NCI-H2081 treated with DMSO at 0.1 percent for 48 hours (cell line): ENCODE results near the gene ELOVL4.

Experiments
- DNase-seq: peaks from one replicate; lab custom pipeline; 2025; lab: John Stamatoyannopoulos, UW

ELOVL4 gene

DNA sequence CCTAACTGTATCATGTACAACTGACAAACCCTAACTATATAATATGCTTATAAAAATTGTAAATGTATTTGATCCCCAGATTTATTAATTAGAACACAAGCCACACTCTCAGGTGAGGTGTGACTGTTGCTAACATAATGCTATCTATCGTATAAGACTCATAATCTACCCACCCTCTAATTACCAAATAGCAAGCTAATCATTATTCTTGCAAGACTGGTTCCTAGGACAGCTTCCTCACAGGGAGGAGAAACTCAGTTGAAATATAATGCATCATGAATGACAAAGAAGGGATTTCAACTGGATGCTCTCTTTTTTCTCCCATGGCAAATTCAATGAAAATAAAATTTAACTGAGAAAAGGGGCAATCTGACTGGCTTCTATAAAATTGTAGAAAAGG is 35.4 kb downstream of the ELOVL4 start:
- DNase-seq: no peak

- no peak for DNase-seq
These were observed 37.8 kb downstream of the ELOVL4 start for GRCh38 chr6:79909517-79909916.

DNA sequence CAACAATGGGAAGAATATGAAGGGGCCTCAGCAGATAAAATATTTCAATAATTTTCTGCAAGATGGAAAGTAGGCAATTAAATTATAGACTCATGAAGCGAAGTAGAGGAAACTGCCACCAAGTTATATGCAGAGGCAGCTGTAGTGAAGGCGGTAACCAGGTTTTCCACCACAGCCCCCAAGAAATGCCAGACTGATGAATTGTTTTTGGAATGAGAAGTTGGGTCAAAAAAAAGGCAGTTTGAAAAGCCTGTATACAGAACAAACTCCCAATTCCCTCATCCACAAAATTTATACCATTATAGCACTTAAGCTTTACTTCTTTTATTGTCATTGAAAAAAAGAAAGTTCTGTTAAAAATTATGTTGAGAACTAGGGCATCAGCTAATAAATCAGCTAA is 45.3 kb downstream of the ELOVL4 start:
- DNase-seq: no peak

GRCh38 chr6:79898076-79898475 is 49.3 kb downstream of the ELOVL4 start:
- DNase-seq: no peak

DNA sequence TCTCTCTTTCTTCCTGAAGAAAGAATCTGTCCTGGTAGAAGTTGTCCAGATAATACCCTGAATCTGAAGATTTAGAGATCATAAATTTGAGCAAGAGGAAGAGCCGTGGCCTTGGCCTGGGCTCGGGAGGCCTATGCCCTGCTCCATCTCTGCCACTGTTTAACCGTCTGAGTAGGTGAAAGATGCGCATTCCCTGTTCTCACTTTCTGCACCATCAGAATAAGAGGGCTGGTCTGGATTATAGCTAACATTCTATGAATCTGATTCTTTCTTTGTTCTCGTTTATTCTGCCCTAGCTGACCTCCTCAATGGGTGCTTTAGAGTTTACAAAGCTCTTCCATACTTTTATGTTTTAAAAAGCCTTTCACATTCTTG is 51.3 kb downstream of the ELOVL4 start:
- DNase-seq: no peak

GRCh38 chr6:79895382-79896074 is 51.8 kb downstream of the ELOVL4 start:
- DNase-seq: no peak

GRCh38 chr6:79894939-79895338 is 52.4 kb downstream of the ELOVL4 start:
- DNase-seq: no peak

- no peak for DNase-seq
These were observed 58.8 kb downstream of the ELOVL4 start for GRCh38 chr6:79888587-79888986.

- DNase-seq: no peak
These were observed 69.1 kb downstream of the ELOVL4 start for GRCh38 chr6:79878142-79878748.

- no peak for DNase-seq
These were observed 72.7 kb downstream of the ELOVL4 start for GRCh38 chr6:79874531-79875134.

DNA sequence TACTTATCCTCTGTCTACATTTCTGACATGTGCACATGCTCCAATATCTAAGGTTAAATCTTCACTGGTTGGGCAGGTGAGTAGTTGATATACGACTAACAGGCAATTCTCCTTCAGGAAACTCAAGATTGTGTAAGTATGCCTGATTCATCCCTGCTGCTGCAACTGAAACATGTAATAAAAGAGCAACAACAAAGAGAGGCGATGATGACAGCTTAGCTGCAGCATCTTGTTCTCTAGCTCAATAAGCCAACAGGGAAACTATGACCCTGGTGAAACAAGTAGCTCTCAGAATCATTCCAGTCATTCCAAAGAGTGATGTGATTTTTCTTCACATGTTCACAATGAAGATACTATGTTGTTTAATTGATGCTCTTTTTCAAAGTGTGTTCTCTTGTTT is 74.4 kb downstream of the ELOVL4 start:
- DNase-seq: no peak

- DNase-seq: no peak
These were observed 75.0 kb downstream of the ELOVL4 start for GRCh38 chr6:79872303-79872702.

- peak; percentile 29 for DNase-seq
These were observed 77.7 kb downstream of the ELOVL4 start for GRCh38 chr6:79869600-79870084.

DNA sequence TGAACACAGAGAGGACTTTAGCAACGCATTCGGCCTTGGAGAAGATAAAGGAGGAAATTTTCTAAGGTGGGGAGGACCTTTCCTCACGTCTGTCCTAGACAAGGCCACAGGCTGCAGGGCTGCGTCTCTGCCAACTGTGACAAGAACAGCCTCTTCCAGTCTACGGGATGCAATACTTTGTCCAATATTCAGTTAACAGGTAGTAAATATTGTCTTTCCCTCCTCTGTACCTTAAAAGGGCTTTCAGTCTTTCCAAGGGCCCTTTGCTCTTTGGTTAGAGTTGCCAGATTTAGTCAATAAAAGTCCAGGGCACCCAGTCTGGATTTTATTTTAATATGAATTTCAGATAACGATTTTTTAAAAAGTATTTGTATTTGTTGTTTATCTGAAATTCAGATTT is 78.2 kb downstream of the ELOVL4 start:
- no peak for DNase-seq

GRCh38 chr6:79868098-79868722 is 79.1 kb downstream of the ELOVL4 start:
- peak; percentile 30 for DNase-seq
